ENCODE results near the gene CCNL1.
"Not testable (repeated sequence)": the region's sequence is repeated elsewhere in the genome, so short reads cannot be mapped to it uniquely, and the experiment has no call there.

The CCNL1 gene

GRCh38 chr3:157121522-157121921, 38.4 kb downstream of the CCNL1 start:
- DNase-seq: no peak

- DNase-seq: no peak
Measured at GRCh38 chr3:157120071-157120892, 39.7 kb downstream of the CCNL1 start.

- DNase-seq: peak; percentile 48
Measured at GRCh38 chr3:157119369-157119951, 40.5 kb downstream of the CCNL1 start.

- DNase-seq: no peak
Measured at GRCh38 chr3:157117875-157118654, 41.9 kb downstream of the CCNL1 start.

GRCh38 chr3:157117206-157117605, 42.7 kb downstream of the CCNL1 start:
- DNase-seq: no peak

GRCh38 chr3:157116017-157116416, 43.9 kb downstream of the CCNL1 start:
- DNase-seq: no peak

- DNase-seq: no peak
Measured at GRCh38 chr3:157115069-157116006, 44.6 kb downstream of the CCNL1 start.

GRCh38 chr3:157113832-157114505, 46.0 kb downstream of the CCNL1 start:
- no peak for DNase-seq

- no peak for DNase-seq
Measured at GRCh38 chr3:157112536-157112935, 47.4 kb downstream of the CCNL1 start.

- no peak for DNase-seq
Measured at GRCh38 chr3:157111518-157111917, 48.4 kb downstream of the CCNL1 start.

GRCh38 chr3:157110761-157111278, 49.1 kb downstream of the CCNL1 start:
- no peak for DNase-seq

- DNase-seq: no peak
Measured at GRCh38 chr3:157109267-157110141, 50.4 kb downstream of the CCNL1 start.

GRCh38 chr3:157107644-157108133, 52.3 kb downstream of the CCNL1 start:
- no peak for DNase-seq

- no peak for DNase-seq
Measured at GRCh38 chr3:157107037-157107436, 52.9 kb downstream of the CCNL1 start.

- peak; percentile 40 for DNase-seq
Measured at GRCh38 chr3:157104928-157105652, 54.9 kb downstream of the CCNL1 start.

GRCh38 chr3:157104521-157104920, 55.4 kb downstream of the CCNL1 start:
- DNase-seq: no peak

- no peak for DNase-seq
Measured at GRCh38 chr3:157103860-157104259, 56.1 kb downstream of the CCNL1 start.

- DNase-seq: no peak
Measured at GRCh38 chr3:157103280-157103679, 56.7 kb downstream of the CCNL1 start.

- not testable (repeated sequence) for DNase-seq
Measured at GRCh38 chr3:157102595-157102994, 57.4 kb downstream of the CCNL1 start.

GRCh38 chr3:157102098-157102497, 57.8 kb downstream of the CCNL1 start:
- DNase-seq: no peak
